GM19238 (cell line): ENCODE measurements around the gene WDR72.
"Not testable (repeated sequence)": the region's sequence is repeated elsewhere in the genome, so short reads cannot be mapped to it uniquely, and the experiment has no call there.

Experiments
- DNase-seq: peaks from one replicate; pipeline ENCODE4 v3.0.0; 2011; ENCODE audit warnings: low spot score; ENCODE audit not compliant: insufficient read length

Gene WDR72

GRCh38 chr15:53590380-53590779 lies 169.1 kb downstream of the WDR72 start:
- no peak for DNase-seq

- no peak for DNase-seq
Measured at GRCh38 chr15:53589520-53590057, 169.9 kb downstream of the WDR72 start.

- DNase-seq, result no peak
Measured at GRCh38 chr15:53588773-53589172, 170.7 kb downstream of the WDR72 start.

GRCh38 chr15:53586799-53587198 lies 172.7 kb downstream of the WDR72 start:
- DNase-seq, result no peak

GRCh38 chr15:53581513-53581912 lies 177.9 kb downstream of the WDR72 start:
- no peak for DNase-seq

GRCh38 chr15:53580366-53580765 lies 179.1 kb downstream of the WDR72 start:
- no peak for DNase-seq

GRCh38 chr15:53576841-53577240 lies 182.6 kb downstream of the WDR72 start:
- no peak for DNase-seq

- no peak for DNase-seq
Measured at GRCh38 chr15:53573091-53573490, 186.4 kb downstream of the WDR72 start.

- no peak for DNase-seq
Measured at GRCh38 chr15:53569751-53570480, 189.5 kb downstream of the WDR72 start.

GRCh38 chr15:53566912-53567311 lies 192.6 kb downstream of the WDR72 start:
- no peak for DNase-seq

- DNase-seq, result no peak
Measured at GRCh38 chr15:53565721-53566120, 193.7 kb downstream of the WDR72 start.

- no peak for DNase-seq
Measured at GRCh38 chr15:53564647-53565046, 194.8 kb downstream of the WDR72 start.

GRCh38 chr15:53563627-53564026 lies 195.8 kb downstream of the WDR72 start:
- no peak for DNase-seq

GRCh38 chr15:53559364-53560277 lies 199.8 kb downstream of the WDR72 start:
- DNase-seq, result no peak

GRCh38 chr15:53558384-53558783 lies 201.1 kb downstream of the WDR72 start:
- no peak for DNase-seq

GRCh38 chr15:53555226-53555625 lies 204.2 kb downstream of the WDR72 start:
- no peak for DNase-seq

GRCh38 chr15:53549697-53550305 lies 209.7 kb downstream of the WDR72 start:
- DNase-seq, result no peak

- no peak for DNase-seq
Measured at GRCh38 chr15:53548236-53548635, 211.2 kb downstream of the WDR72 start.

- not testable (repeated sequence) for DNase-seq
Measured at GRCh38 chr15:53540626-53541300, 218.7 kb downstream of the WDR72 start.

- DNase-seq, result no peak
Measured at GRCh38 chr15:53539878-53540277, 219.6 kb downstream of the WDR72 start.

GRCh38 chr15:53536479-53537120 lies 222.9 kb downstream of the WDR72 start:
- DNase-seq, result no peak
